ENCODE data around the gene FADS2.

GRCh38 chr11:61912991-61913698 is 85.0 kb downstream of the FADS2 start:
- TF ChIP-seq, protein P1, sequence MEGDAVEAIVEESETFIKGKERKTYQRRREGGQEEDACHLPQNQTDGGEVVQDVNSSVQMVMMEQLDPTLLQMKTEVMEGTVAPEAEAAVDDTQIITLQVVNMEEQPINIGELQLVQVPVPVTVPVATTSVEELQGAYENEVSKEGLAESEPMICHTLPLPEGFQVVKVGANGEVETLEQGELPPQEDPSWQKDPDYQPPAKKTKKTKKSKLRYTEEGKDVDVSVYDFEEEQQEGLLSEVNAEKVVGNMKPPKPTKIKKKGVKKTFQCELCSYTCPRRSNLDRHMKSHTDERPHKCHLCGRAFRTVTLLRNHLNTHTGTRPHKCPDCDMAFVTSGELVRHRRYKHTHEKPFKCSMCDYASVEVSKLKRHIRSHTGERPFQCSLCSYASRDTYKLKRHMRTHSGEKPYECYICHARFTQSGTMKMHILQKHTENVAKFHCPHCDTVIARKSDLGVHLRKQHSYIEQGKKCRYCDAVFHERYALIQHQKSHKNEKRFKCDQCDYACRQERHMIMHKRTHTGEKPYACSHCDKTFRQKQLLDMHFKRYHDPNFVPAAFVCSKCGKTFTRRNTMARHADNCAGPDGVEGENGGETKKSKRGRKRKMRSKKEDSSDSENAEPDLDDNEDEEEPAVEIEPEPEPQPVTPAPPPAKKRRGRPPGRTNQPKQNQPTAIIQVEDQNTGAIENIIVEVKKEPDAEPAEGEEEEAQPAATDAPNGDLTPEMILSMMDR (IDR thresholded peaks at IDR 0.05; ENCODE audit: low read length), result no peak
- no peak for TF ChIP-seq EZH2 (optimal IDR thresholded peaks at IDR 0.05; ENCODE audit: low read depth, low read length)
